Esophagus squamous epithelium (tissue), 4 donors: Measurements from ENCODE around the gene PRUNE2.

Experiments used
- POLR2A ChIP-seq, 4 donors: fragments of 450-650 bp; IDR thresholded peaks; one replicate each; pipeline ENCODE4 v1.6.1; 2017; ENCODE audit warnings: antibody characterized with exemption in 4 of 4, mild to moderate bottlenecking in 4 of 4, moderate library complexity in 3 of 4
- TF ChIP-seq, protein P1 (sequence below), 6 experiments: fragments of 450-650 bp in 4 of 6; fragments of 200-600 bp in 2 of 6; sonication (generic) in 2 of 6; IDR thresholded peaks; one replicate each; pipeline ENCODE4 v1.5.1; 2016 to 2019; ENCODE audit warnings: antibody characterized with exemption in 6 of 6, mild to moderate bottlenecking in 4 of 6, moderate library complexity in 4 of 6

DNA sequence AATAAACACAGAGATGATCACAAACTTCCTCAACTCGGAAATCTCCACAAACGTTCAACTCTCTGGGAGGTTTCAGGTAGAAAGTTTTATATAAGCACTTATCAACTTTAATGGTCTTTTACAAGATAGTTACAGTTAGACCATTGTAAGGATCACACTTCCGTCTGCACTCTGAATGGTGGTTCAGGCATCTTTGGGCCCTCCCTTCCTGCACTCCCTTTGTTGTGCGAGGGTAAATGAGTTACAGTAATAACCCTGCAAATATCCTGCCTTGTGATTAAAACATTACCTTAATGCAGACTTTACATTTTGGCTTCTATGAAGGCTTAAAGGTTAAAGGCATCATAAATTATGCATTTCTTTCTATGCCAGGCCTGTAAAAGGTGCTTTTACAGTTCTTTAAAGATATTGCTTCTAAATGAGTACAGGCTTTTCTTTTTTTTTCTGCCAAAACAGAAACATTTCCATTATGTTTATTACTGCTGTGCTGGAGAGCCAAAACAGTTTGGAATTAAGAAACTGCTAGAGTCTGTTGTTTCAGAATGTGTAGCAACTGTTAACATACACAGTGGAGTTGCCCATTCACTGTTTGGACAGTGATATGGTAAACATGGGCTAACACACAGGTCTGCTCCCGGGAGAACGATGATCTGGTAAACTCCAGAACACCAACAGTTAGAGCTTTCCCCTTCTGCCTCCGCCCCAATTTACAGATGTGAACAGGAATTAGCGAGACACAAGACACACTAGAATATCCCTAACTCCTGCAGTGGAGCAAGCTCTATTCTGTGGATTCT is 1.1 kb downstream of the PRUNE2 start:
- TF ChIP-seq POLR2A (IDR thresholded peaks at IDR 0.05), result no peak
- TF ChIP-seq, protein P1, sequence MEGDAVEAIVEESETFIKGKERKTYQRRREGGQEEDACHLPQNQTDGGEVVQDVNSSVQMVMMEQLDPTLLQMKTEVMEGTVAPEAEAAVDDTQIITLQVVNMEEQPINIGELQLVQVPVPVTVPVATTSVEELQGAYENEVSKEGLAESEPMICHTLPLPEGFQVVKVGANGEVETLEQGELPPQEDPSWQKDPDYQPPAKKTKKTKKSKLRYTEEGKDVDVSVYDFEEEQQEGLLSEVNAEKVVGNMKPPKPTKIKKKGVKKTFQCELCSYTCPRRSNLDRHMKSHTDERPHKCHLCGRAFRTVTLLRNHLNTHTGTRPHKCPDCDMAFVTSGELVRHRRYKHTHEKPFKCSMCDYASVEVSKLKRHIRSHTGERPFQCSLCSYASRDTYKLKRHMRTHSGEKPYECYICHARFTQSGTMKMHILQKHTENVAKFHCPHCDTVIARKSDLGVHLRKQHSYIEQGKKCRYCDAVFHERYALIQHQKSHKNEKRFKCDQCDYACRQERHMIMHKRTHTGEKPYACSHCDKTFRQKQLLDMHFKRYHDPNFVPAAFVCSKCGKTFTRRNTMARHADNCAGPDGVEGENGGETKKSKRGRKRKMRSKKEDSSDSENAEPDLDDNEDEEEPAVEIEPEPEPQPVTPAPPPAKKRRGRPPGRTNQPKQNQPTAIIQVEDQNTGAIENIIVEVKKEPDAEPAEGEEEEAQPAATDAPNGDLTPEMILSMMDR (IDR thresholded peaks at IDR 0.05), result no peak
